HG03520 (cell line): ENCODE results near the gene TRIM59.
"Not testable (repeated sequence)": the region's sequence is repeated elsewhere in the genome, so short reads cannot be mapped to it uniquely, and the experiment has no call there.

Experiments
- ATAC-seq: cut with Tn5 transposase; IDR thresholded peaks from one replicate; pipeline ENCODE4 v1.9.1; 2021; ENCODE audit warnings: mild to moderate bottlenecking, moderate library complexity; ENCODE audit not compliant: unreplicated experiment

TRIM59 gene

DNA sequence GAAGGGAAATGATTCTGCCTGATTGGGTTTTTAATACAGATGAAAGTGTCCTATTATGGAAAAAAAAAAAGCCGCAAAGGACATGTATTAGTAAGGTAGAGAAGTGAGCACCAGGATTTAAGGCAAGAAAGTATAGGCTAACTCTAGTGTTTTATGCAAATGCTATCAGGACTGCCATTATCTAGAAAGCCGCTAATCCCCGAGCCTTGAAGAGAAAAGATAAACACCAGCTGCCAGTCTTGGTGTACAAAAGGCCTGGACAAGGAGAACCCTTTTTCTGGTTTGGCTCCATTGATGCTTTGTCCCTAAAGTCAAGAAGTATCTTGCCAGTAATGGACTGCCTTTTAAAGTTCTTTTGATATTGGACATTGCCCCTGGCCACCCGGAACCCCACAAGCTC is 8.6 kb upstream of the TRIM59 start:
- ATAC-seq = no peak

GRCh38 chr3:160455846-160456245 is 6.3 kb upstream of the TRIM59 start:
- ATAC-seq = no peak

DNA sequence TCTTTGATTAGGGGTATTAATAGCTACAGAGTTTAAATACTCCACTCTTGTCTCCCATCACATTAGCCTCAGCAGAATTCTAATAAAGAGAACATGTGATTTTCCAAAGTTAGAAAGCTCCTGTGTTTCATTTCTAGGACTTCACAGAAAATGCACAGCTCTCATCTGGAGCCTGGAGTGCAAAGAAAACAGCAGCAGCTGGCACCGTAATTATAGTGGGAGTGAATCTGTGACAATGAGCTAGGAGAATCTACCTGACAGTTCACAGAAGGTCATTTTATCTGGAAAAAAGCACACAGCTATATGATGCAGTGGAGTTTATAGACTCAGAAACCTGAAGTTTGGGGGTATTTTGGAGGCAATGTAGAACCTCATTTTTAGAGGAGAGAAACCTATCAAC is 5.4 kb upstream of the TRIM59 start:
- no peak for ATAC-seq

GRCh38 chr3:160452251-160452650 is 2.7 kb upstream of the TRIM59 start:
- not testable (repeated sequence) for ATAC-seq

DNA sequence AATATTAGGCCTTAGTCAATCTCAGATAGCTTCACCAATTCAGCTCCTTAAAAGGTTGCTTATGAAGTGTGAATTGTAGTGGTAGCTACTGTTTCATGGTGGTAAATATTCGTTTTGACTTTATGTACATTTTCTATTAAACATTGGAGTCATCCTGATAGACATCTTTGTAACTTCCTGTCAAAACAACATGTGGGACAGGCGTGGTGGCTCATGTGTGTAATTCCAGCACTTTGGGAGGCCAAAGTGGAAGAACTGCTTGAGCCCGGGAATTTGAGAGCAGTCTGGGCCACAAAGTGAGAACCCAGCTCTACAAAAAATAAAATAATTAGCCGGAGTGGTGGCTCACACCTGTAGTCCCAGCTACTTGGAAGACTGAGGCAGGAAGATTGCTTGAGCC is 2.0 kb upstream of the TRIM59 start:
- ATAC-seq = no peak

DNA sequence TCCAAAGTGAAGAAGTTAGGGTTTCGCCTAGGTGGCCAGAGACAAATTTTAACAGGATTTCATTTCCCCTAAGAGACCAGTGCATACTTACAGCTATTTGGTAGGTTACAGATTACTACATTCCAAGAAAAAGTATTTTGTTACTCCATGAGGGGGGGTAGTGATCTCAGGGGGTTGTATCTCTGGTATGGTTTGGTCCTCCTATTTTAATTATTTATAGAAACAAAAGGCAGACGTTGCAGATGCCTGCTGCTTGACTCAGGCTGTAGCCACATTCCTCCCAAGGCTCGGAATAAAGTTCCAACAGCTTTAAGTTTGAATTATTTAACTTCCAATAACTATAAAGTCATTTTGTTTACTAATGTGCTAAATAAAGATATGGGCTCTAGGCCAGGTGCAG is 1.3 kb upstream of the TRIM59 start:
- no peak for ATAC-seq

- ATAC-seq = peak; percentile 45
These were observed 546 bp downstream of the TRIM59 start for GRCh38 chr3:160448845-160449635.

DNA sequence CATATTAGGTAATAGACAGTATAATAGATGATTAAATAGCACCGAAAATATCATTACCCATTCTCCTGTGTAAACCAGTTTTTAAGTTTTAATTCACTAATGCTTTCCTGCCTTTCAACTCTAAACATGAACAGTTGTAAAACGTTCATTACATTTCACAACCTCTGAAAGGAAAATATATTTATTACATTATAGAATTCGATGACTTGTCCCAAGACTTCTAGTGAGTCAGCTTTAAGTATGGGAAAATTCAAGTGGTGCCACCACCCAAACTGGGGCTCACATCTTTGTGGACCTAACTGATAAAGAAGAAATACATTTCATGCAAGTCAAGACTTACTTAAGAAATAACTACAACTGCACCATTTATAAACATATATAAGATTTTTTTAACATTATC is 2.0 kb downstream of the TRIM59 start:
- no peak for ATAC-seq

DNA sequence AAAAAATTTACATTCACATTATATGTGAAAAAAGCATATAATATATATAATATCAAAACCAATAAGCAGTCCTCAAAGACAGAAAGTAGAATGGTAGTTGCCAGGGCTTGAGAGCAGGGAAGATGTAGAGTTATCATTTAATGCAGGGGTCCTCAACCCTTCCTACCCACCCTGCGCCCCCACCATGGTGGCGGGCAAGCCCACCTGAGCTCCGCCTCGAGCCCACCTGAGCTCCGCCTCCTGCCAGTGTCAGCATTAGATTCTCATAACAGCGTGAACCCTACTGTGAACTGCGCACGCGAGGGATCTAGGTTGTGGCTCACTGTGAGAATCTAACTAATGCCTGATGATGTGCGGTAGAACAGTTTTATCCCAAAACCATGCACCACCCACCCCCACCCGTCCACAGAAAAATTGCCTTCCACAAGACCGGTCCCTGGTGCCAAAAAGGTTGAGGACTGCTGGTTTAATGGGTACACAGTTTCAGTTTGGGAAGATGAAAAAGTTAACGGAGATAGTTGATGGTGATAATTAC is 3.0 kb downstream of the TRIM59 start:
- ATAC-seq = no peak

- ATAC-seq = no peak
These were observed 3.7 kb downstream of the TRIM59 start for GRCh38 chr3:160445854-160446253.

- ATAC-seq = no peak
These were observed 5.2 kb downstream of the TRIM59 start for GRCh38 chr3:160444411-160444810.

DNA sequence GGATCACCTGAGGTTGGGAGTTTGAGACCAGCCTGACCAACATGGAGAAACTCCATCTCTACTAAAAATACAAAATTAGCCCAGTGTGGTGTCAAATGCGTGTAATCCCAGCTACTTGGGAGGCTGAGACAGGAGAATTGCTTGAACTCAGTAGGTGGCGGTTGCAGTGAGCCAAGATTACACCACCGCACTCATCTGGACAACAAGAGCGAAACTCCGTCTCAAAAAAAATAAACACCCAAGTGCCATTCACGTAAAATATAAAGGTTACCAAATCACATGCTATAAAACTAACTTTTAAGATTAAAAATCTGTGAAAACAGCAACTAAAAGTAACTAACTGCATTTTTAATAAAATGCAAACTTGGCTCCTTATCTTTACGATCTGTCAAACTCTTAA is 8.9 kb downstream of the TRIM59 start:
- no peak for ATAC-seq

- no peak for ATAC-seq
These were observed 12.5 kb downstream of the TRIM59 start for GRCh38 chr3:160437083-160437455.

DNA sequence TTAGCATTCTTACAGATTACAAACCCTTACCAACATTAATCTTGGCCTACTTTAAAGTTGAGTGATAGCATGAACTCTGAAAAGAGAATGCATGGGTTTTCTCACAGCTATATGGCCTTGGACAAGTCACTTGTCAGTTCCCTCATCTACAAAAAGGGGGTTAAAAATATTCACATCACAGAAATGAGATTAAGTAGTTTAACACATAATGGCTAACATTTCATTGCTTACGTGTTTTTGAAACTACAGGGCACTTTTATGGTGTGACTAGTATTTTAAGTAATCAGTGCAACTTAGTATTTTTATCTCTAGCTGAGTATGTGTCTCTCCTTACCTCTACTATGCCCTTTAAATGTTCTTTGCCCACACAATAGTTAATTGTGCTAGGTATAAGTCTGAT is 13.8 kb downstream of the TRIM59 start:
- ATAC-seq = no peak

GRCh38 chr3:160435095-160435494 is 14.5 kb downstream of the TRIM59 start:
- ATAC-seq = no peak

- ATAC-seq = no peak
These were observed 15.5 kb downstream of the TRIM59 start for GRCh38 chr3:160434071-160434470.

GRCh38 chr3:160427832-160428424 is 21.7 kb downstream of the TRIM59 start:
- ATAC-seq = no peak

DNA sequence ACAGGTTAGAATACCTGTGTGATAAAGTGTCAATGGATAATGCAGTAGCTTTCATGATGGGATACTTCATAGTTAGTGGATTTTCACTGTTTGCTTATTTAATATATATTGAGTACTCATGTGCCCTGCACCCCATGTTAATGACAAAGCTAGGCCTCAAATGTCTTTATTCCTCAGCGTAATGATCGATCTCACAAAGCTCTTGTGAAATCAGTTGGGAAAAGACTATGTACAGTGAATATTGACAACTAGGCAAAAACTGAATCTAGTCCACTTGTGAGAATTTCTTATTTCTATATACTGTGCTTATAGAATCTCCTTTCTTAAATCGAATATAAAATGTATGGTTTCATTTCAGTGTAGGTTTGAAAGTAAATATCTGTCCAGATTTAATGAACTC is 32.3 kb downstream of the TRIM59 start:
- no peak for ATAC-seq

DNA sequence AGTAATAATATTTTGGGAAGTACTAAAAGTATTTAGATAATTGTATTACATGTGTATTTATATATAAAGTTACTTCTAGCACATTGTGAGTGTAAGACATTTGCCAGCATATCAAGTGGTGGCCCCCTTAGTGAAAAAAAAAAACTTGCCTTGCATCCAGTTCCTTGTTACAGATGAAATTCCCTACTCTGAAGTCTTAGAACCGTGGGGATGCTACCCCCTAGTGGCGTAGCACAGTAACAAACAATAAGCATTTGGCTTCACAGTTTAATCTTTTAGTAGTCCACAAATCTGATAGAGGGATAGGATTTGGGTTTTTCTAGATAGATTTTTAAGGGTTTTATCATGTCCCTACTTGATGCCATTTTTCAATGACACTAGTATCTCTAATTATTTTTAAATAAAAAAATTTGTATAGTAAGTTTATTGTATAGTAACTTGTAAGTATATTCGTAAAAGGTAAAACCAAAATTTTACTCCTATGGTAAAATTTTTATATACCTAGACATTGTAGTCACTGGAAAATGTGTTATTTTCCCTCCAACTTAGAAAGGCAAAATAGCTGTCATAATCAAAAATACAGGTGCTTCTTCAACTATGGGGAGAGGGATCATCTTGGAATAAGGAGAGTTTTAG is 35.9 kb downstream of the TRIM59 start:
- ATAC-seq = no peak

GRCh38 chr3:160412477-160412876 is 37.1 kb downstream of the TRIM59 start:
- ATAC-seq = no peak

DNA sequence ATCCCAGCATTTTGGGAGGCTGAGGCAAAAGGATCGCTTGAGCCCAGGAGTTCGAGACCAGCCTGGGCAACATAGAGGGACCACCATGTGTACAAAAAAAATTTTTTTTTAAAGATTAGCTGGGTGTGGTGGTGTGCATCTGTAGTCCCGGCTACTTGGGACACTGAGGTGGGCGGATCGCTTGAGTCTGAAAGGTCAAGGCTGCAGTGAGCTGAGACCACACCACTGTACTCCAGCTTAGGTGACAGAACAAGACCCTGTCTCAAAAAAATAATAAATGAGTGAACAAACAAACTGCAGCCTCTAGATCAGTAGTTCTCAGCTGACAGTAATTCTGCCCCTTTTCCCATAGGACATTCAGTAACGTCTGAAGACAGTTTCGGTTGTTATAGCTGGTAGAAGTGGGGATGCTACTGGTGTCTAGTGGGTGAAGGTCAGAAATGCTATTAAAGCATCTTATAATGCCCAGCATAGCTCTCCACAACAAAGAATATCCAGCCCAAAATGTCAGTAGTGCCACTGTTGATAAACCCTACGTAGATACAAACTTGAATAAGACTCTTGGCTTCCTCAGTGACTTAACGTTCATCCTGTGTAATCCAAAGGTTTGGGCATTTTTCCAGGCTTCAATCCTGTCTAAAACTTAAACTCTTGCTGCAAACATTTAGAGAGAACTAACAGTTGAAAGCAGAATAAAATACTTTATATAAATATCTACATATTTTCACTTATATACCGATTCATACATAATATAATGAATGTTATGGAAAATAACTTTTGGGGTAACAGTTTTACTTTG is 39.6 kb downstream of the TRIM59 start:
- no peak for ATAC-seq
